NB4 (cell line): ENCODE measurements around the gene CRACDL.
"Not testable (repeated sequence)": the region's sequence is repeated elsewhere in the genome, so short reads cannot be mapped to it uniquely, and the experiment has no call there.

Source experiments
- DNase-seq: peaks from one replicate; pipeline ENCODE4 v3.0.0; 2010; ENCODE audit warnings: low read depth
- H3K4me3 ChIP-seq: one replicate; pipeline ENCODE4 v1.5.1; 2011; ENCODE audit warnings: mild to moderate bottlenecking, low read depth, low read length, moderate library complexity
- MYC ChIP-seq: IDR thresholded peaks from 2 replicates; pipeline ENCODE4 v1.6.1; 2011; ENCODE audit warnings: low read depth, low read length
- POLR2A ChIP-seq: IDR thresholded peaks from 2 replicates; pipeline ENCODE4 v1.6.1; 2011; ENCODE audit warnings: mild to moderate bottlenecking; ENCODE audit not compliant: insufficient read length; ENCODE audit errors: extremely low read depth
- TF ChIP-seq, protein P1 (sequence below): IDR thresholded peaks from 2 replicates; pipeline ENCODE4 v1.6.1; 2011; ENCODE audit warnings: low read depth, low read length
- TF ChIP-seq, protein P2 (sequence below): IDR thresholded peaks from one replicate; pipeline ENCODE4 v1.5.1; 2012; ENCODE audit warnings: low read depth, low read length

The CRACDL gene

DNA sequence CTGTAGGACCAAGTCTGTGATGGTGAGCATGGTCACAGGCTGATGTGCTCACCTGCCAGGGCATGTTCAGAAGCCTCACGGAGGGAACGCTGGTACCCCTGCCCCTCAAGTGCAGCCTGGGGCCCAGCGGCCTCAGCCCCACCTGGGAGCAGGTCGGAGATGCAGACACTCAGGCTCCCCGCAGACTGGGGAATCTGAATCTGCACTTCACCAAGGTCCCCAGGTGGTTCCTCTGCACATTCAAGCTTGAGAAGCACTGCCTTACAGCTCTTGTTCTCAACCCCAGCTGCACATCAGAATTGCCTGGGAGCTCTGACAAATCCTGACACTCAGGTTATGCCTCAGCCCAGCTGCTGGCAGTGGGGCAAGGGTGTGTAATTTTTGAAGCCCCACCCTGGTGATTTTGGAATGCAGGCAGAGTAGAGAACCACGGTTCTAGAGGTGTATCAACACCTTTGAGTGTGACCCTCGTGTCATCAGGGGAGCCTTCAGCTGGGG is 54.8 kb downstream of the CRACDL start:
- no peak overlapping the region for H3K4me3 ChIP-seq
- TF ChIP-seq, protein P1, sequence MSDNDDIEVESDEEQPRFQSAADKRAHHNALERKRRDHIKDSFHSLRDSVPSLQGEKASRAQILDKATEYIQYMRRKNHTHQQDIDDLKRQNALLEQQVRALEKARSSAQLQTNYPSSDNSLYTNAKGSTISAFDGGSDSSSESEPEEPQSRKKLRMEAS: no peak
- TF ChIP-seq, protein P2, sequence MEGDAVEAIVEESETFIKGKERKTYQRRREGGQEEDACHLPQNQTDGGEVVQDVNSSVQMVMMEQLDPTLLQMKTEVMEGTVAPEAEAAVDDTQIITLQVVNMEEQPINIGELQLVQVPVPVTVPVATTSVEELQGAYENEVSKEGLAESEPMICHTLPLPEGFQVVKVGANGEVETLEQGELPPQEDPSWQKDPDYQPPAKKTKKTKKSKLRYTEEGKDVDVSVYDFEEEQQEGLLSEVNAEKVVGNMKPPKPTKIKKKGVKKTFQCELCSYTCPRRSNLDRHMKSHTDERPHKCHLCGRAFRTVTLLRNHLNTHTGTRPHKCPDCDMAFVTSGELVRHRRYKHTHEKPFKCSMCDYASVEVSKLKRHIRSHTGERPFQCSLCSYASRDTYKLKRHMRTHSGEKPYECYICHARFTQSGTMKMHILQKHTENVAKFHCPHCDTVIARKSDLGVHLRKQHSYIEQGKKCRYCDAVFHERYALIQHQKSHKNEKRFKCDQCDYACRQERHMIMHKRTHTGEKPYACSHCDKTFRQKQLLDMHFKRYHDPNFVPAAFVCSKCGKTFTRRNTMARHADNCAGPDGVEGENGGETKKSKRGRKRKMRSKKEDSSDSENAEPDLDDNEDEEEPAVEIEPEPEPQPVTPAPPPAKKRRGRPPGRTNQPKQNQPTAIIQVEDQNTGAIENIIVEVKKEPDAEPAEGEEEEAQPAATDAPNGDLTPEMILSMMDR: no peak
- TF ChIP-seq POLR2A (no peak), MYC (no peak)
- no peak for DNase-seq

DNA sequence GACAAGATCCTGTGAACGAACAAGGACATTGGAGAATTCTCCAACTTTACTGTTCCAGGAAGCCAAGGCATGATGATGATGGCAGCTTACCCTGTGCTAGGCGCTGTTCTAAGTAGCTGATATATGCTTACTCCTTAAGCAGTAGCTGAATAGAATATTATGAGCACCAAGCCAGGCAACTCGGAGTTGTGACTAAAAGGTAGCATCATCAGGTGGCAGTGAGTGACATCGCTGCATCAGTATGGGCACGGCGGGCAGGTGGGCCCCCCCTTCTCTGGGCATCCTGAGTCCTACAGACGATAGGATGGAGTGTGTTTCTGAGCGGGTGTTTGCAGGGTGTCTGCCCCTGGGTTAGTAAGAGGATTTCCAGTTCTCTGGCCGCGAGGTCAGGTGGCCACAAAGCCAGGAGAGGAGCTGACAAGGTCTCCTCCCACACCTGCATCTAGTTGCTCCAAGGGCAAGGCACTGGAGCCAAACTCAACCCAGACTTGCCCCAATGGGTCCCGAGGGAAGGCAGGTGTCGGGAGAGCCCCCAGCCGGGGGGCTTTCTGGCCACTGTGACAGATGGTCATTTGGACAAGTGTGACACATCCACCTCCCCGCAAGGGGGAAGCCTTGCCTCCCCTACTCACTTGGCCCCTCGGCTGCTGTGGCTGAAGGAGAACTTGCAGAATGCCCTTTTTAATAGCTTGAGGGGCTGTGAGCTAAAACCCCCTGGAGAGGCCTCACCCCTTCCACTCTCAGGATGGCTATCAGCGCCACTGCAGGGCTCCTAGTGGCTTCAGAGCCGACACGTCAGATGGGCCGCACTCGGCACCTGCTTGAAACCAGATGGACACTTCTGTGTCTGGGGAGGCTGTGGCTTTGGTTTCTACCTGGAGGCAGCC is 55.5 kb downstream of the CRACDL start:
- no peak overlapping the region for H3K4me3 ChIP-seq
- TF ChIP-seq, protein P1: no peak
- TF ChIP-seq MYC (no peak), POLR2A (no peak)
- TF ChIP-seq, protein P2: no peak
- DNase-seq: no peak

DNA sequence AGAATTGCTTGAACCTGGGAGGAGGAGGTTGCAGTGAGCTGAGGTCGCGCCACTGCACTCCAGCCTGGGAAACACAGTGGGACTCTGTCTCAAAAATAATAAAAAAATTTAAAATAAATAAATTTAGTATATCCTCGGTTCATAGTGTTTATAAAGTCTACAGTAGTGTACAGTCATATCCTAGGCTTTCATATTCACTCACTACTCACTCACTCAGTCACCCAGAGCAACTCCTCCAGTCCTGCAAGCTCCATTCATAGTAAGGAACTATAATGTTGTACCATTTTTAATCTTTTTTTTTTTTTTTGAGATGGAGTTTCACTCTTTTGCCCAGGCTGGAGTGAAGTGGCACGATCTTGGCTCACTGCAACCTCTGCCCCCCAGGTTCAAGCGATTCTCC is 58.4 kb downstream of the CRACDL start:
- DNase-seq, H3K4me3 ChIP-seq: not testable (repeated sequence)

DNA sequence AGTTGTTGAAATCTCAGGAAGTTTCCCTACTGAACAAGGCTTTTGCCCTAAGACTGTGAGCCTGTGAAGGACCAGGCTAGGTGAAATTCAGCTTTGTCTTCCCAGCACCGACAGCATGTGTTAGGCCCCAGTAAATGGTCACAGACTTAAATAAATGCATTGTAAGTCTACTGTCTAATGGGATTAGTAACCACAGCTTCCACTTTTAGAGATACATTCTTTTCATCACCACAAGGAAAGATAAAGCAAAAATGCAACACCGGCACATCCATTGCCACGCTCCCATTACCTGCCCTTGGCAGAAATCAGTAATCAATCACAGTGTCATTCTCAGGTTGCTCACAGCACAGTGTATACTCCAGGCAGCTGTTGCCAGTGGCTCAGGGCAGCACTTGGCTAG is 59.3 kb downstream of the CRACDL start:
- no peak overlapping the region for H3K4me3 ChIP-seq
- no peak for DNase-seq
- no peak for TF ChIP-seq MYC
- TF ChIP-seq POLR2A: no peak
- TF ChIP-seq, protein P1: no peak
- TF ChIP-seq, protein P2: no peak

DNA sequence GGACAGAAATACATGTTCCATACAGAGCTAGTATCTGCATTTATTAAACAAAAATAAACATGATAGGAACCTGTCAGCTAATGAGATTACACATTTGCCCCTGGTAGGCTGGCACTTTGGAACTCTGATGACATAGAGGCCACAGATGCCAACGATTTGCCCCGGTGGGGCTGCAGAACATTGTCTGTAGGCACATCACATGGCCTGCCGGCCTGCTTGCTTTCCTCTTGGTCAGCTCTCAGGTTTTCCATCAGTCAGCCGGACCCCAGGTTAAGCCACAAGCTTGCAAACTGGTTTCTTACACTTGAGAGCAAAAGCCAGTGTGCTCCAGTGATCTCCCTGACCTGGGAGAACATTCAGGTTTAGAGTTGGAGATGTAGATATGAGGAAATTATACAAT is 60.3 kb downstream of the CRACDL start:
- H3K4me3 ChIP-seq: no peak overlapping the region
- TF ChIP-seq MYC (no peak), POLR2A (no peak)
- TF ChIP-seq, protein P1: no peak
- TF ChIP-seq, protein P2: no peak
- no peak for DNase-seq

DNA sequence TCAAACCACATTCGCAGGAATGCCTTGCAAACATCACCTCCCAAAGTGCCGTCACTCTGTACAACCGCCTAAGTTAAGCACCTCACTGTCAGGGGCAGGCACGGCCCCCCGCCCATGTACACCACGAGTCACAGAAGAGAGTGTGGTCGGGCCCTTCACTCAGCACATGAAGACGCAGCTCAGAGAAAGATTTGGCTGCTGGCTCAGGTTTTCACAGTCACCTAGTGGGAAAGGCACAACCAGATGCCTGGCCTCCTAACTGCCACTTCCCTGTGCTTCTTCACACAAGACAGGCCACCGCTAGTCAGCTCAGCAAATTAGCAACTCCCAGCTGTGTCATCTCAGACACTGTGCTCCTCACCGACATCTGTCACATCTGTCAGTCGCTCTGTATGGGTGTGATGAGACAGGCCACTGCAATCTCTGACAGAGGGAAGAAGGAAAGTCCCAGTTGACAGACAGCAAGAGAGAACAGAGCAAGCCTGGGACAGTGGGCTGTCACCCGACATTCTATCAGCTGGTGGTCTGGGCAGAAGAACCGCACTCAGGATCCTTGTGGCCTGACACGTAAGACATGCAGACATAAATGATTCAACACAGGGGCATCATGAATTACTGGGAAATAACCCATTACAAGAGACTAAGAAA is 60.8 kb downstream of the CRACDL start:
- TF ChIP-seq POLR2A: no peak
- TF ChIP-seq, protein P1: no peak
- TF ChIP-seq, protein P2: no peak
- TF ChIP-seq MYC: no peak
- DNase-seq: no peak
- H3K4me3 ChIP-seq: no peak overlapping the region
